Pancreas (tissue), 10 donors: Measurements from ENCODE around the gene GATD1. TPM values are rescaled to one million over a fixed set of nuclear protein-coding genes. Genes with fewer than 3 reads are reported as not detected.

ENCODE experiments used
- ATAC-seq, 4 donors: fragments of 200-7000 bp; cut with Tn5 transposase; one replicate each; pipeline versions ENCODE4 v1.8.0 to v1.9.1; 2020; ENCODE audit warnings: mild to moderate bottlenecking in 4 of 4, moderate library complexity in 4 of 4
- DNase-seq, 6 donors: peaks; one replicate each; pipeline ENCODE4 v3.0.0-alpha.2; 2020
- FAIRE-seq: peaks from 2 replicates; lab custom pipeline; 2012; peaks lifted over from hg19 to GRCh38; lab: Jason Lieb, UNC
- H3K27ac ChIP-seq, 4 donors: fragments of 200-600 bp; sonication (generic); 1 replicate in 3 of 4; 2 replicates in 1 of 4; pipeline versions ENCODE4 v1.5.0 to v1.8.0; 2020
- H3K27me3 ChIP-seq, 4 donors: fragments of 200-600 bp; one replicate each; pipeline ENCODE4 v1.8.0; 2021
- H3K36me3 ChIP-seq, 3 donors: fragments of 200-600 bp; sonication (generic) in 1 of 3; one replicate each; pipeline versions ENCODE4 v1.5.0 to v1.8.0; 2020 to 2021
- H3K4me1 ChIP-seq, 3 donors: fragments of 200-600 bp; one replicate each; pipeline ENCODE4 v1.8.0; 2021
- H3K4me3 ChIP-seq, 4 donors: fragments of 200-600 bp; sonication (generic) in 2 of 4; one replicate each; pipeline versions ENCODE4 v1.5.0 to v1.8.0; 2020 to 2021
- H3K9me3 ChIP-seq, 4 donors: fragments of 200-600 bp; one replicate each; pipeline ENCODE4 v1.8.0; 2021
- CTCF ChIP-seq, 4 donors: fragments of 200-600 bp; sonication (generic) in 3 of 4; IDR thresholded peaks; one replicate each; pipeline versions ENCODE4 v1.5.0 to v1.8.0; 2021; ENCODE audit warnings: antibody characterized with exemption in 4 of 4
- WGBS, 2 donors: extraction: QIAGEN DNeasy Blood & Tissue Kit; methylation state at CpG; one replicate each; pipeline ENCODE4 v1.1.7; 2013; 5-methylcytosine and 5-hydroxymethylcytosine counted together
- intact Hi-C, 3 donors: fragments of 100-400 bp; cut with DNase I; formaldehyde crosslinking; loops; one replicate each; pipeline versions ENCODE4 v1.11.1 to v1.14.2; 2022
- polyA plus RNA-seq, 2 donors: library from polyadenylated mRNA; stranded (reverse); fragments of 200-250 nt; gene quantifications; one replicate each; pipeline ENCODE4 v1.2.3, GENCODE V29; 2013
- total RNA-seq, 6 donors: library from RNA; stranded (reverse); fragmentation: NEBNext Ultra II Directional in 4 of 6; extraction: Animal tissue kit (Norgen Biotek cat#: 25700) in 4 of 6; gene quantifications; one replicate each; pipeline versions ENCODE4 v1.2.1 to v1.2.4, GENCODE V29; 2021 to 2023
- donor health status: healthy with polysubstance abuse.
- donor health status: DM: no; HTN: no; CAD: no; lungs with moderate emphysema.
- donor health status: DM: no; HTN: no; CAD: no.
- donor health status: control.
- donor health status: control.
- donor health status: Bipolar disorder and iron deficiency.
- donor health status: DM: yes; HTN: yes; CAD: no.
- donor health status: DM: no; HTN: no; CAD: no.
- donor health status: DM: no; HTN: no; CAD: no.
- donor health status: DM: yes; HTN: yes; CAD: no.

Gene GATD1
- total and polyA plus RNA-seq, 8 donors = 13.6 to 43.2 (median 21.5) TPM

GRCh38 chr11:803467-803742 is 26.1 kb upstream of the GATD1 start:
- Histone ChIP-seq H3K27ac (no peak overlapping the region), H3K9me3 (no peaks in the 10 kb centered on the region), H3K27me3 (no peaks in the 10 kb centered on the region), H3K4me1 (peaks cover 5 to 13% (median 10%) of the 10 kb centered on the region in 3 donors), H3K36me3 (no peaks in the 10 kb centered on the region), H3K4me3 (no peak overlapping the region)
- no peak for ATAC-seq
- 53 to 66% methylated on average over 7 to 8 of the region's 8 CpGs for WGBS, 2 donors
- peak in 1 of 6 donors; percentile 54 for DNase-seq
- FAIRE-seq = no peak
- intact Hi-C loops = no loop called here
- TF ChIP-seq CTCF (IDR thresholded peaks at IDR 0.05) = no peak

GRCh38 chr11:802693-803466 is 25.6 kb upstream of the GATD1 start:
- WGBS, 2 donors = 89 to 90% methylated on average over 28 of the region's 28 CpGs

GRCh38 chr11:802018-802617 is 24.8 kb upstream of the GATD1 start:
- H3K4me1 ChIP-seq = peaks cover 3 to 12% (median 8%) of the 10 kb centered on the region in 3 donors
- intact Hi-C loops = no loop called here
- no peaks in the 10 kb centered on the region for H3K36me3 ChIP-seq
- H3K27me3 ChIP-seq = no peaks in the 10 kb centered on the region
- DNase-seq = peak in 3 of 6 donors; percentile 51 to 81 (median 57)
- 97 to 99% methylated on average over 19 to 21 of the region's 21 CpGs for WGBS, 2 donors
- no peaks in the 10 kb centered on the region for H3K9me3 ChIP-seq
- no peak overlapping the region for H3K27ac ChIP-seq
- no peak for TF ChIP-seq CTCF (IDR thresholded peaks at IDR 0.05)
- no peak for ATAC-seq
- no peak overlapping the region for H3K4me3 ChIP-seq
- FAIRE-seq = no peak

More at GRCh38 chr11:802693-803466, 25.6 kb upstream of the GATD1 start:
- DNase-seq (peak in 3 of 6 donors; percentile 51 to 80 (median 56)), ATAC-seq (no peak), FAIRE-seq (no peak)
- intact Hi-C loops = no loop called here
- no peaks in the 10 kb centered on the region for H3K27me3 ChIP-seq
- peaks cover 3 to 11% (median 8%) of the 10 kb centered on the region in 3 donors for H3K4me1 ChIP-seq
- no peaks in the 10 kb centered on the region for H3K9me3 ChIP-seq
- TF ChIP-seq CTCF (IDR thresholded peaks at IDR 0.05) = no peak
- no peak overlapping the region for H3K27ac ChIP-seq
- H3K4me3 ChIP-seq = no peak overlapping the region
- no peaks in the 10 kb centered on the region for H3K36me3 ChIP-seq

- H3K4me1 ChIP-seq = peaks cover 11 to 20% (median 15%) of the 10 kb centered on the region in 3 donors
- TF ChIP-seq CTCF (IDR thresholded peaks at IDR 0.05) = no peak
- no peak overlapping the region for H3K27ac ChIP-seq
- intact Hi-C loops = no loop called here
- H3K4me3 ChIP-seq = no peak overlapping the region
- DNase-seq (peak in 3 of 6 donors; percentile 56 to 81 (median 63)), FAIRE-seq (no peak), ATAC-seq (no peak)
- H3K36me3 ChIP-seq = no peaks in the 10 kb centered on the region
- WGBS, 2 donors = 92 to 93% methylated on average over 18 to 20 of the region's 20 CpGs
- H3K9me3 ChIP-seq = no peaks in the 10 kb centered on the region
- H3K27me3 ChIP-seq = no peaks in the 10 kb centered on the region
Measured at GRCh38 chr11:801097-801780, 24.0 kb upstream of the GATD1 start.
